ENCODE data around the gene WNT9A.

Gene WNT9A

DNA sequence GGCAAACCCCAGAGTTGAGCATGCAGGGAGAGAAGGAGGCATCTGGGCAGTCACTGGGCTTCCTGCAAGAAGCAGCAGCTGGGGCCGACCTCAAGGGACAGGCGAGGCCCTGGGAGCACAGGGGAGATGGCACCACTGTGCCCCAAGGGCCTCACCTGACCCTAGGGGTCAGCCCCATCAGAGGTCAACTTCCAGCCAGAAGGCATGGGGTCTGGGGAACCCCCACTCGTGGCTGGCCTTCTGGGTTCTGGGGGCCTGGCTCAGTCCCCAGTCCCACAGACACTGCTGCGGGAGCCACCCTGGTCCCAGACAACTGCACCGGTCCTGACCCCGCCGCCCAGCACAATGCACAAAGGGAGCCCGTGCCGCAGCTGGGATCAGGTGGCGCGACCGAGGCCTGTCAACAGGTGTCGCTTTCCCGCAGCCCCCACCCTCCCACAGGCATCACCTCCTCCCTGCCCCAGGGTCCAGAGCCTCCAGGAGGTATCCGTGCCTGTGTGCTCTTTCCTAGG, 6.2 kb downstream of the WNT9A start:
- DNase-seq (ENCODE audit: low read depth, low spot score) = no peak

DNA sequence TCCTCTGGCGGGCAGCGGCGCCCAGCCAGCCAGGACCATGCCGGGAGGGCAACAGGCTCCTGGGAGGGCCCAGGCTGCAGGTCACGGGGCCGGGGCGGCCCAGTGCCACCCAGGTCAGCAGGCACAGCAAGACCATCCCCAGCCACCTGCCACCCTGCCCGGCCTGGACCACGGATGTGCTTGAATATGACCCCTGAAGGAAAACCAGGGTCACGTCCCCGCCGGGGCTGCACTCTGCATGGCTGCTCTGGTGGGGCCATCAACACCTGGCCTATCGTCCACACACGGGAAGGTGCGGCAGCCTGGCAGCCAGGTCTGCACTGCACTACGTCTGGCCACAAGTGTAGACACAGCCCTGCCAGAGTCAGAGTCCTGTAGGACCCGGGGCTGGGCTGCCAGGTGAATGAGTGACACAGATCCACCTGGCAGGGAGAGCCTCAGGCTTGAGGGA, 6.9 kb downstream of the WNT9A start:
- no peak for DNase-seq (ENCODE audit: low read depth, low spot score)

DNA sequence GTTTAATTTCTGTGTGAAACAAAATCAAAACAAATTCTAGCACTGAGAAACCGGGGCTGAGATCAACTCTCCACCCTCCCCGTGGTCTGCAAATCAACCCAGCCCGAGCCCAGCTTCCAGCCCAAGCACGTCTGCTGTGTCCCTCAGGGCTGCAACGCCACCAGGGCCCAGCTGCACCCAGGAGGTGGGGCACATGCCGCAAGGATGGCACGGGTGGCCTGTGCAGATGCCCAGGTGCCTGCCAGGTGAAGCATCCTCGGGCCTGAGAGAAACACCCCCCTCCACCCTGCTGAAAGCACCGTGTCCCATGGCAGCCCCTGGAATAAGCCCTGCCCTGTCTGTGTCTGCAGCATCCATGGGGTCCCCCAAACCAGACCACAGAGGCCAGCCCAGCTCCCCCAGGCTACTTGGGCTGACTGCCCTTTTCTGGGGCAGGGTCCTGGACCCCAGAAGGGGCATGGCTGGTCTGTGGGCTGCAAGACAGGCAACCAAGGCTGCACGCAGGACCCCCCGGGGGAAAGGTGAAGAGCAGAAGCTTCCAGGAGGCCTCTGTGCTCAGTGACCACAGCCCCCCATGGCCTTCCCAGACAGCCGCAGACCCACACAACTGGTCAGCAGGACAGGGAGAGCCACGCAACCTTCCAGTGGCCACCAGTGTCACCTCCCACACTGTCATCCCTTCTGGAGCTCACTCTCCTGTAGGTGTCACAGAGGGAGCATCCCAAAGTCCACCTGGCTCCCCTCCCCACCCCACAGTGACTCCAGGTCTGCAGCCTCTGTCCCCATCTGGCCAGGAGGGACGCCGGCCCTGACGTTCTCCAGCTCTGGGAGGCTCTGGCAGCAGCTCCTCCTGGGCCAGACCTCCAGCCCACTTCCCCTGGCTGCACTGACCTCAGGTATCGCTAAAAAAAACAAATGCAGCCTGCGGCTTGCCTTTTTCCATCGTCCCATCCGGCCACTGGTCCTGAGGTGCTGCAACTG, 7.7 kb downstream of the WNT9A start:
- no peak for DNase-seq (ENCODE audit: low read depth, low spot score)

DNA sequence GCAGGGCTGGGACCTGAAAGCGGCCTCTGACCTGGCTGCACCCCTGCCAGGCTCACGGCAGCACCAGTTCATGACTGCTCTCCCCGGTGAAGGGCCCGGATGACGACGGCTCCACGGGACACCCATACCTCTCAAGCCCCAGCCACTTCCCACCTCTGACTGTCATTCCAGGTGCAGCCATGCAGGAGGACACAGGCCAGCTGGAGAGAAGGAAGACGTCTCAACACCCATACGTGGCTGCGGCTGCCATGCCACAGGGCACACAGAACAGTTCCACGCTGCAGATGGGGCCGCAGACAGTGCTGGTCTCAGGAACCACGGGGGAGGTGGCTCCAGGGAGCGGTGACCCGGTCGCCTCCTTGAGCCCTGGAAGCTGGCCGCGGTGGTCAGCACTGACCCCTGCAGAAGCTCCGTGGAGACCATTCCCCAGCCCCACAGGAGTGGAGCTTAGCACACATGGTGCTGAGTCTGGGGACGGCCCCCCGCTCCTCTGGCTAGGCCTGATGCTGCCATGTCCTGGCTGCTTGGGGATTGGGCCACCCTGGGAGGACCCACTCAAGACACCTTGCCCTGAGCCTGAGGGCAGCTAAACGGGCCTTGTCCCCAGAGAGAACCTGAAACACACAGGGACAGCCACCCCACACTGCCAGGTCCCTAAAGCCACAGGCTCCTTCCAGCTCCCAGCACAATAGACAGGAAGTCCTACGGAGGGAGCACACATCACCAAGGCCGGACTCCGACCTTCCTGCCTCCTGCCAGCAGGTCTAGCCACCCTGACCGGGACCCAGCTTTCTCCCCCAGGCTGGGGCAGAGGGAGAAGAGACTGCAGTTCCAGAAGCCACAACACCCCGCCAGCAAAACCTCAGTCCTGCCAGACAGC, 8.6 kb downstream of the WNT9A start:
- DNase-seq (ENCODE audit: low read depth, low spot score) = no peak

- no peak for DNase-seq (ENCODE audit: low read depth, low spot score)
These were observed 9.5 kb downstream of the WNT9A start for GRCh38 chr1:227938276-227938675.

DNA sequence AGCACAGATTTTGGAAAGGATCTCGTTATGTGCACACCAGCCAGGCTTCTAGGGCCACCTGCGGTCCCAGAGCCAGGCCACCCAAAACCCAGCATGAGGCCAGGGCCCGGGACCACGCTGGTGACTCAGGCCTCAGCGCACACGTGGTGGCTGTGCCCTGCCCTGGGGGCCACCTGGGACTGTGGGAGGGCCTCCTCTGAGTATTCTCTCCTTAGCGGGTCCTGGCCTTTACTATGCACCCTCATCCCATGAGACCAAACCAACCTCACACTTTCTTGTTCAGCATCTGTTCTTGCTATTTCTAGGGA, 9.9 kb downstream of the WNT9A start:
- no peak for DNase-seq (ENCODE audit: low read depth, low spot score)

GRCh38 chr1:227937031-227937837, 10.5 kb downstream of the WNT9A start:
- DNase-seq (ENCODE audit: low read depth, low spot score) = no peak

- DNase-seq (ENCODE audit: low read depth, low spot score) = no peak
These were observed 11.9 kb downstream of the WNT9A start for GRCh38 chr1:227935826-227936225.

GRCh38 chr1:227934476-227935313, 13.0 kb downstream of the WNT9A start:
- DNase-seq (ENCODE audit: low read depth, low spot score) = no peak

DNA sequence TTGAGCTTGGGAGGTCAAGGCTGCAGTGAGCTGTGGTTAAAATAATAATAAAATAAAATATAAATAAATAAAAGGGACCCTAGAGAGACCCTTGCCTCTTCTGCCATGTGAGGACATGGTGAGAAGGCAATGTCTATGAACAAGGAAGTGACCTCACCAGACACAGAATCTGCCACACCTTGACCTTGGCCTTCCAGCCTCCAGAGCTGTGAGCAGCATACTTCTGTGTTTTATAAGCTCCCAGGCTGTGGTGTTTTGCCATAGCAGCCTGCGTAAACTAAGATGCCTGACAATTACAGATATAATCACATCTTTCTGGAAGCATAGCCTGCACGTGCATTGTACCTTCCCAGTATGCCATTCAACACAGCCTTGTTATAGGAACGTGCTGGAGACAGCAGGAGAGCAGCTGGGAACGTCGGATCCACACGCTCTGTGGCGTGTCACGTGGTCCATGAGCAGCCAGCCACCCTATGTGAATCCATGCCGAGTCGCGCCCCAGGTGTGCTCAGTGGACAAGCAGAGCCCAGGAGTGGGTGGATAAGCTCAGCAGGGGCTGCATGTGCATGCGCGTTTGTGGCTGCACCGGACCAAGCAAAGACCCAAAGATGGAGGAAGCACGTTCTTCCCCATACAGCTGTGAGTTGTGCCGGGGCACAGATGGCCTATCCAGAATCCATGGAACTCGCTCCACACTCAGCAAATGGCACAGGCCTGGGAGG, 17.8 kb downstream of the WNT9A start:
- no peak for DNase-seq (ENCODE audit: low read depth, low spot score)

- DNase-seq (ENCODE audit: low read depth, low spot score) = no peak
These were observed 18.8 kb downstream of the WNT9A start for GRCh38 chr1:227928811-227929375.

- no peak for DNase-seq (ENCODE audit: low read depth, low spot score)
These were observed 19.6 kb downstream of the WNT9A start for GRCh38 chr1:227927971-227928741.

GRCh38 chr1:227926896-227927885, 20.5 kb downstream of the WNT9A start:
- no peak for DNase-seq (ENCODE audit: low read depth, low spot score)

DNA sequence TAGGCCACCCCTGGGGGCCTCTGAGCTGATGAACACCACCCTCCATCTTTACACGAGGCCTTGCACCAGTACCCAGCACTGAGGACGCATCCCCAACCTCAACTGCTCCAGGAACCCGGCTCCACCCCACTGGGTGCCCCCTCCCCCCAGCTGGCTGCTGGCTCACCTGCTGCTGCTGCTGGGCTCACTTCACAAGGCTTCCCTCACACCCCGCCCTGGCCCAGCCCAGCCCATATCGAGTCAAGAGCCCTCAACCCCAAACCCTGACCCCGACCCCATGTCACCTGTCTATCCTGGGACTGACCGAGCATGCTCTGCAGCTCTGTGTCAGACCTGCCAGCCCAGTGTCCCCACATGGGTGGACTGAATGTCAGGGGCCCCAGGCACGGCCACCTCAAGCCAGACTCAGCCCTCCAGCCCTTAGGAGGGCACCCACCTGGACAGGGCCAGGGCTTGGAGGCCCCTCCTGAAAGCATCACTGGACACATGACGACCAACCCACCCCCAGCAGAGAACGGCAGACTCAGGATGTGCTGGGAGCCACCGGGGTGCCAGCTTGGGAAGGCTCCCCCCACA, 21.4 kb downstream of the WNT9A start:
- no peak for DNase-seq (ENCODE audit: low read depth, low spot score)

- no peak for DNase-seq (ENCODE audit: low read depth, low spot score)
These were observed 22.0 kb downstream of the WNT9A start for GRCh38 chr1:227925582-227926198.

DNA sequence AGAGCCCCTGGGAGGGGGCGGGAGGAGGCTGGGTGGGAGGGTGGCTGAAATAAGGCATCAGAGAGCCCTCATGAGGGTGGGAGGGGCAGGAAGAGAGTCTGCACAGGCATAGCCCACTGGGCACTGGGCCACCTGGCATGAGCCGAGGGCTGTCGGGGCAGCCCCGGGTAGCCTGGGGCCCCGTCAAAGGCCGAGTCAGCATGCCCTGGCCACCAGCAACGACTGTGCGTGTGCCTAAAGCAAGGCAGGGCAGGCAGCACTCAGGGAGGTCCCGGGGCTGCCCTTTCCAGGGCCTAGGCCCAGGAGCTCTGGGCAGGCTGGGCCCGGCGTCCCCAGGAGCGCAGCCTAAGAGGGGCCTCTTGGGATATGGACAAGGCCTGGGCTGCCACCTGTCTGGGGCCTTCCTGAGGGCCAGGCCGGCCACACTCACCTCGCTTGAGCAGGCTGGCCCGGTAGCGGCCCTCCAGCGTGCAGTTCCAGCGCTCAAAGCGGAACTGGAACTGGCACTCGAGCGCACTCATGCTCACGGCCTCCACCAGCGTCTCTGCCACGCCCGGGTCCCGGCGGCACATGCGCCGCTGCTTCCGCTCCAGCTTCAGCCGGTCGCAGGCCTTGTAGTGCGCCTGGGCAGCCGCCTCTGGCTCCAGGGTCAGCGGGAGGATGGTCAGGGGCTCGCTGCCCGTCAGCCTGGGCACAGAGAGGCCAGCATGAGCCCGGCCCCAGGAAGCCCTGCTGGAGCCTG, 22.7 kb downstream of the WNT9A start:
- DNase-seq (ENCODE audit: low read depth, low spot score) = no peak

All from brain pericyte (primary cell).